HepG2 (cell line): ENCODE data around the gene MRPL50. TPM values are rescaled to one million over a fixed set of nuclear protein-coding genes. Genes with fewer than 3 reads are reported as not detected.
A peak's percentile ranks its signal among the peaks of the same experiment; 100 is the strongest.

Experiments
- ATAC-seq: fragments of 200-7000 bp; cut with Tn5 transposase; 3 replicates; pipeline ENCODE4 v1.9.1; 2020; ENCODE audit warnings: mild to moderate bottlenecking, moderate library complexity
- BruUV-seq: library from RNA; stranded (reverse); fragments of 400-500 nt; replicated peaks from 2 replicates; lab custom pipeline; 2021; lab: Mats Ljungman, UMichigan
- CTCF ChIA-PET: fragments of 300-600 bp; formaldehyde crosslinking; extraction: SDS; loops from one replicate; lab custom pipeline; 2021; ENCODE audit warnings: low total read pairs, inconsistent platforms, low intra/inter-chr PET ratio; lab: Yijun Ruan, JAX
- POLR2A ChIA-PET: fragments of 350-600 bp; sonication (Branson Sonifier 250); formaldehyde crosslinking; loops from one replicate; lab custom pipeline; 2020; ENCODE audit warnings: antibody characterized with exemption, inconsistent platforms; lab: Yijun Ruan, JAX
- DNase-seq: peaks from one replicate; pipeline ENCODE4 v3.0.0-alpha.2; 2015; ENCODE audit warnings: low spot score
- FAIRE-seq: peaks from 3 replicates; lab custom pipeline; 2011; peaks lifted over from hg19 to GRCh38; lab: Jason Lieb, UNC
- H2AFZ ChIP-seq: one replicate; pipeline ENCODE4 v1.6.1; 2011; ENCODE audit warnings: low read length, inconsistent platforms
- H3K27ac ChIP-seq: fragments of 300-600 bp; 3 replicates; pipeline ENCODE4 v1.8.0; 2011; ENCODE audit warnings: mixed run types, mild to moderate bottlenecking, mixed read lengths, low read length, inconsistent platforms; ENCODE audit not compliant: insufficient read depth; ENCODE audit errors: extremely low read length
- H3K27me3 ChIP-seq, 2 experiments: fragments of 200-600 bp in 1 of 2; 2 replicates in 1 of 2; 3 replicates in 1 of 2; pipeline versions ENCODE4 v1.6.0 to v1.8.0; 2011; ENCODE audit warnings: low read length in 2 of 2, mild to moderate bottlenecking in 2 of 2, moderate library complexity in 2 of 2, inconsistent platforms in 1 of 2; ENCODE audit not compliant: insufficient read depth in 2 of 2, control insufficient read depth in 1 of 2
- H3K36me3 ChIP-seq, 2 experiments: fragments of 200-600 bp in 1 of 2; replicated peaks in 1 of 2; 2 replicates in 1 of 2; 3 replicates in 1 of 2; pipeline versions ENCODE4 v1.5.1 to v1.8.0; 2011; ENCODE audit warnings: low read length in 2 of 2, inconsistent platforms in 1 of 2; ENCODE audit not compliant: insufficient read depth in 2 of 2, control insufficient read depth in 1 of 2
- H3K4me1 ChIP-seq: 2 replicates; pipeline ENCODE4 v1.5.1; 2012; ENCODE audit warnings: low read length, inconsistent platforms; ENCODE audit not compliant: insufficient read depth
- H3K4me2 ChIP-seq: 2 replicates; pipeline ENCODE4 v1.6.0; 2011; ENCODE audit warnings: low read depth, low read length, inconsistent platforms
- H3K4me3 ChIP-seq, 3 experiments: fragments of 200-600 bp in 1 of 3; sonication (generic), shearing (Covaris generic) in 1 of 3; replicated peaks in 1 of 3; 2 replicates each; pipeline ENCODE4 v1.5.1; 2011 to 2016; ENCODE audit warnings: low read length in 3 of 3, inconsistent platforms in 2 of 3, low read depth in 2 of 3, mild to moderate bottlenecking in 2 of 3, control low read depth in 1 of 3, mixed read lengths in 1 of 3; ENCODE audit not compliant: insufficient read depth in 1 of 3
- H3K79me2 ChIP-seq: one replicate; pipeline ENCODE4 v1.6.1; 2011; ENCODE audit warnings: low read length, inconsistent platforms; ENCODE audit not compliant: insufficient read depth
- H3K9ac ChIP-seq: 2 replicates; pipeline ENCODE4 v1.6.0; 2011; ENCODE audit warnings: mild to moderate bottlenecking, low read depth, low read length, inconsistent platforms; ENCODE audit not compliant: insufficient read depth
- H3K9me3 ChIP-seq: 2 replicates; pipeline ENCODE4 v1.5.1; 2012; ENCODE audit warnings: mild to moderate bottlenecking, low read length
- H4K20me1 ChIP-seq: 2 replicates; pipeline ENCODE4 v1.6.0; 2011; ENCODE audit warnings: inconsistent platforms, mild to moderate bottlenecking, low read length, moderate library complexity; ENCODE audit not compliant: insufficient read depth
- ZFP82 ChIP-seq: sonication (generic); formaldehyde crosslinking; IDR thresholded peaks from 2 replicates; pipeline ENCODE4 v1.5.1; 2020; ENCODE audit warnings: mild to moderate bottlenecking, missing genetic modification reagents, borderline replicate concordance
- ZNF280D ChIP-seq: sonication (generic); formaldehyde crosslinking; IDR thresholded peaks from 2 replicates; pipeline ENCODE4 v1.5.1; 2020; ENCODE audit warnings: mild to moderate bottlenecking, missing genetic modification reagents
- WGBS: methylation state at CpG from one replicate; pipeline ENCODE4 v1.1.6; 2017; ENCODE audit warnings: low lambda C conversion rate; 5-methylcytosine and 5-hydroxymethylcytosine counted together
- in situ Hi-C: cut with HindIII; loops from 2 replicates; pipeline ENCODE4 v1.10.0; 2017; ENCODE audit warnings: low pct_unique_long_range_greater_than_20kb; ENCODE audit not compliant: extremely low pct_ligation_motif_present
- intact Hi-C: fragments of 100-400 bp; cut with micrococcal nuclease; formaldehyde crosslinking; loops from one replicate; pipeline ENCODE4 v1.10.0; 2022; ENCODE audit not compliant: unreplicated experiment
- polyA plus RNA-seq, 8 experiments: library from polyadenylated mRNA; depleted of rRNA in 3 of 8; stranded (reverse) in 7 of 8; unstranded in 1 of 8; fragments of >200 nt; fragmentation: Illumina TruSeq in 4 of 8; extraction: Trizol in 4 of 8; gene quantifications; 2 replicates each; pipeline versions ENCODE4 v1.2.1 to v1.2.3, GENCODE V29; 2011 to 2016; ENCODE audit warnings: low read depth in 4 of 8, missing spikeins in 1 of 8, mixed read lengths in 1 of 8; ENCODE audit not compliant: insufficient read depth in 1 of 8
- total RNA-seq, 5 experiments: library from RNA; depleted of rRNA; stranded (reverse); fragments of >200 nt; fragmentation: Illumina TruSeq; extraction: Trizol; gene quantifications; 2 replicates each; pipeline ENCODE4 v1.2.3, GENCODE V29; 2016; ENCODE audit warnings: low read depth in 1 of 5

MRPL50 gene
- total and polyA plus RNA-seq, 2 of the 13 experiments (the other 11 are each of a cell fraction or from before 2014, with no cell fraction given) = 37.1 to 70.0 TPM

DNA sequence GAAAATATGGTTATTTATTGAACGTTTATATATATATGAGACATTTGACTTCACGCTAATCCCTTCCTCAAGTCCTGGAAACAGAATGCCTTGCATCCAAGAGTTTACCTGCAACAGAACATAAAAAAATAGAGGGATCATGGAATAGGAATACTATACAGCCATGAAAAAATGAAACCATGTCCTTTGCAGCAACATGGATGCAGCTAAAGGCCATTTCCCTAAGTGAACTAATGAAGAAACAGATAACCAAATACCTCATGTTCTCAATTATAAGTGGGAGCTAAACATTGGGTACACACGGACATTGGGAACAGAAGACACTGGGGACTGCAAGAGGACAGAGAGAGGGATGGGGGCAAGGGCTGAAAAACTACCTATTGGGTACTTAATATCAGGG is 26.6 kb downstream of the MRPL50 start:
- H3K36me3 ChIP-seq = no peaks in the 10 kb centered on the region
- ChIA-PET CTCF (no interaction called here), POLR2A (interaction anchor here (1.3 to 5.2 kb wide), 4 partner anchors 17 to 47 kb away, joined by 4 to 31 read pairs (median 10); no protein-coding TSS in a partner anchor)

More for the DNA sequence above, 26.6 kb downstream of the MRPL50 start:
- no peak overlapping the region for H3K9ac ChIP-seq
- intact Hi-C loops = no loop called here
- DNase-seq = no peak
- 95% methylated on average over 3 of the region's 3 CpGs for WGBS
- no peak for TF ChIP-seq ZFP82 (CRISPR knock-in tag)
- TF ChIP-seq ZNF280D = peak; percentile 74; the same call in 1 of the 2 replicates
- TF ChIP-seq, all 625 proteins: peak for 1
- FAIRE-seq = no peak
- no peaks in the 10 kb centered on the region for H3K27me3 ChIP-seq
- H2AFZ ChIP-seq = no peak overlapping the region
- in situ Hi-C loops = no loop called here
- H3K27ac ChIP-seq = no peak overlapping the region
- peaks cover 28% of the 10 kb centered on the region for H3K4me1 ChIP-seq
- no peaks in the 10 kb centered on the region for H4K20me1 ChIP-seq
- no peaks in the 10 kb centered on the region for H3K9me3 ChIP-seq
- H3K4me3 ChIP-seq = no peak overlapping the region
- BruUV-seq = no TSS peak
- H3K4me2 ChIP-seq = no peak overlapping the region
- ATAC-seq = no peak
- H3K79me2 ChIP-seq = no peaks in the 10 kb centered on the region
